HG03159 (cell line): ENCODE data around the gene SIGLEC7.

Experiments used
- ATAC-seq: cut with Tn5 transposase; IDR thresholded peaks from one replicate; pipeline ENCODE4 v1.9.1; 2021; ENCODE audit warnings: mild to moderate bottlenecking, moderate library complexity; ENCODE audit not compliant: unreplicated experiment

Gene SIGLEC7

DNA sequence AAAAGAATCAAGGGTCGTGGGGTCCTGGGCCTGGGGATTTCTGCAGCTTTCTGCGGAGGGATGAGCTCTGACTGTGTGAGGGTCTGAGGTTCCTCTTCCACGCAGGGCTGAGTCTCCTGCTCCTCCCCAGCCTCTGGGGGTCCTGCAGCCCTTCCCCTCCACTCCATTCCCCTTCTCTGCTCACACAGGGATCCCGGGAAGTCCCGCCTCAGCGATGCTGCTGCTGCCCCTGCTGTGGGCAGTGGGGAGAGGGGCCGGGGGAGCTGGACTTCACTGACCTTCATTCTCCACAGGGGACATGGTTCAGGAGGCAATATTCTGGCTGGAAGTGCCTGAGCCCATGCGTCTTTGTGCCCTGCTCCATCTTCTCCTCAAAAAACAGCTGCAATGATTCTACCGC is 56.5 kb downstream of the SIGLEC7 start:
- ATAC-seq, result no peak

DNA sequence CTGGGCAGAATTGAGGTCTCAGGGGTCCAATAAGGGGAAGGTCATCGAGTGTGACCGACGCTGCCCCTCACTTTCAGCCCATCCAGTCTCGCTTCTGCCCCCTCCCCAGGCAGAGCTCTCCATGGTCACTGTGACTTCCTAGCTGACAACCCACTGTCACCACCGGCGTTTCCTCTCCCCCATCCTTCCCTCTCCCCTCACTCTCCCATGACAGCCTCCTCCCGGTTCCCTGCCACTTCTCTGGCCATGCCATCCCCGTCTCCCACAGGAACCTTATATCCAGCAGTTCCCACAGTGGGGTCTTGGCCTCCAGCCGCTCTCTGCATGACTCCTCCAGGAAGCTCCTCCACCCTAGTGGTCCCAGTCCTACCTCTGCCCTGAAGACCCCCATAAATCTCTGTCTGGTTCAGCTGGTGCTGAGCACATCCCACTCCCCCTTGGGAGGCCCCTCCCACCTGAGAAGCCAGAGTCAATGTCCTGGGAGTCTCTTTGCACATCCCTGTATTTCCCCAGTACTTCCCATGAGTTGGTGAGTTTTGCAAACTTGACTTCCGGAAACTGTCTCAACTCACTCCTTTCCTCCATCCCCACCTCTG is 58.1 kb downstream of the SIGLEC7 start:
- ATAC-seq, result no peak

DNA sequence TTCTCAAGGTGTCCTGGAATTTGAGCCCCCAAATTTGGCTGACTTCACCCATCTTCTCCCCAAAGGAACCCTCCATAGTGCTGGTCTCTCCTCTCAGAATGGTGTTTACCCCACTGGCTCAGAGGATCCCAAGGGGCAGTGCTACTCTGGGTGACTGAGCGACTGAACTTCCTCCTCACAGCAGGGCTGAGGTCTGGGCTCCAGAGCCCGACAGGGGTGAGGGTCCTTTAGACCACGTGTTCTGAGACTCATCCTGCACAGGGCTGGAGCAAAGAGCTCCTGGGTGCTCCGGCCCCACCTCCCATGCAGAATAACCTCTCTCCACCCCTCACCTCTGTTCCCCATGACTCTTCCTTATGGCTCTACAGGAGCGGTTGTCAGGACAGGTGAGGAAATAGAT is 59.6 kb downstream of the SIGLEC7 start:
- no peak for ATAC-seq
